GM21717 (cell line): ENCODE results near the gene MEP1B.

ENCODE experiments used
- ATAC-seq: cut with Tn5 transposase; IDR thresholded peaks from one replicate; pipeline ENCODE4 v1.9.1; 2021; ENCODE audit warnings: mild to moderate bottlenecking, moderate library complexity; ENCODE audit not compliant: unreplicated experiment

MEP1B gene

GRCh38 chr18:32262092-32262491, 72.3 kb downstream of the MEP1B start:
- no peak for ATAC-seq

- no peak for ATAC-seq
Observed at GRCh38 chr18:32264401-32264800, 74.6 kb downstream of the MEP1B start.

GRCh38 chr18:32267463-32267862, 77.6 kb downstream of the MEP1B start:
- ATAC-seq, result no peak
